Hindlimb muscle (tissue), 1 donor: Measurements from ENCODE around the gene ZMIZ2. TPM values are rescaled to one million over a fixed set of nuclear protein-coding genes. Genes with fewer than 3 reads are reported as not detected.
"Not testable (repeated sequence)": the region's sequence is repeated elsewhere in the genome, so short reads cannot be mapped to it uniquely, and the experiment has no call there.

Experiments used
- DNase-seq: peaks from one replicate; pipeline ENCODE4 v3.0.0-alpha.2; 2013
- polyA plus RNA-seq: library from polyadenylated mRNA; unstranded; fragments of 120-200 nt; gene quantifications from one replicate; pipeline ENCODE4 v1.2.1, GENCODE V29; 2013; ENCODE audit not compliant: insufficient read length

ZMIZ2 gene
- polyA plus RNA-seq, 1 donor = 44.4 TPM

GRCh38 chr7:44759246-44759645 lies 10.6 kb downstream of the ZMIZ2 start:
- DNase-seq = no peak

GRCh38 chr7:44760034-44760580 lies 11.5 kb downstream of the ZMIZ2 start:
- no peak for DNase-seq

- DNase-seq = no peak
Observed at GRCh38 chr7:44761207-44762161, 12.8 kb downstream of the ZMIZ2 start.

- no peak for DNase-seq
Observed at GRCh38 chr7:44762300-44762699, 13.7 kb downstream of the ZMIZ2 start.

GRCh38 chr7:44762726-44763522 lies 14.3 kb downstream of the ZMIZ2 start:
- no peak for DNase-seq

GRCh38 chr7:44764081-44764480 lies 15.4 kb downstream of the ZMIZ2 start:
- no peak for DNase-seq

GRCh38 chr7:44764665-44765578 lies 16.3 kb downstream of the ZMIZ2 start:
- no peak for DNase-seq

- DNase-seq = no peak
Observed at GRCh38 chr7:44765579-44766415, 17.1 kb downstream of the ZMIZ2 start.

GRCh38 chr7:44766416-44766801 lies 17.8 kb downstream of the ZMIZ2 start:
- no peak for DNase-seq

GRCh38 chr7:44767134-44767911 lies 18.7 kb downstream of the ZMIZ2 start:
- DNase-seq = no peak

GRCh38 chr7:44767912-44768627 lies 19.4 kb downstream of the ZMIZ2 start:
- peak; percentile 86 for DNase-seq

GRCh38 chr7:44768628-44769371 lies 20.2 kb downstream of the ZMIZ2 start:
- DNase-seq = no peak

- no peak for DNase-seq
Observed at GRCh38 chr7:44769376-44769775, 20.7 kb downstream of the ZMIZ2 start.

- no peak for DNase-seq
Observed at GRCh38 chr7:44769776-44770294, 21.2 kb downstream of the ZMIZ2 start.

- no peak for DNase-seq
Observed at GRCh38 chr7:44771358-44771757, 22.7 kb downstream of the ZMIZ2 start.

GRCh38 chr7:44772440-44772839 lies 23.8 kb downstream of the ZMIZ2 start:
- DNase-seq = no peak

GRCh38 chr7:44772867-44773266 lies 24.2 kb downstream of the ZMIZ2 start:
- DNase-seq = no peak

- DNase-seq = not testable (repeated sequence)
Observed at GRCh38 chr7:44774486-44774885, 25.8 kb downstream of the ZMIZ2 start.
